ENCODE data around the gene THAP4. TPM values are rescaled to one million over a fixed set of nuclear protein-coding genes. Genes with fewer than 3 reads are reported as not detected.
"Not testable (repeated sequence)": the region's sequence is repeated elsewhere in the genome, so short reads cannot be mapped to it uniquely, and the experiment has no call there.

The THAP4 gene
- total and polyA plus RNA-seq, 8 donors, result 36.3 to 48.4 (median 42.2) TPM

GRCh38 chr2:241566468-241566867, 70.5 kb downstream of the THAP4 start:
- H3K36me3 ChIP-seq, result peaks cover 0 to 17% of the 10 kb centered on the region in 2 donors
- DNase-seq, result peak in 1 of 4 donors; percentile 4
- H3K9me3 ChIP-seq, result no peaks in the 10 kb centered on the region
- no peak for ATAC-seq
- no peak overlapping the region for H3K27ac ChIP-seq
- peaks cover 0 to 9% of the 10 kb centered on the region in 2 donors for H3K4me1 ChIP-seq
- intact Hi-C loops (cut with DNase I), result no loop called here
- TF ChIP-seq CTCF (IDR thresholded peaks at IDR 0.05), result no peak
- H3K4me3 ChIP-seq, result no peak overlapping the region
- no peaks in the 10 kb centered on the region for H3K27me3 ChIP-seq

- H3K9me3 ChIP-seq; ATAC-seq; H3K4me3 ChIP-seq; H3K27me3 ChIP-seq; intact Hi-C loops (cut with DNase I); DNase-seq; H3K27ac ChIP-seq: not testable (repeated sequence)
- Histone ChIP-seq H3K36me3 (peaks cover 0 to 17% of the 10 kb centered on the region in 2 donors), H3K4me1 (peaks cover 0 to 11% of the 10 kb centered on the region in 2 donors)
Observed at GRCh38 chr2:241566021-241566420, 70.9 kb downstream of the THAP4 start.

- Histone ChIP-seq H3K36me3 (peaks cover 0 to 17% of the 10 kb centered on the region in 2 donors), H3K4me1 (peaks cover 4 to 17% of the 10 kb centered on the region in 2 donors), H3K9me3 (no peaks in the 10 kb centered on the region), H3K27me3 (peaks cover 0 to 6% of the 10 kb centered on the region in 2 donors), H3K4me3 (no peak overlapping the region), H3K27ac (no peak overlapping the region)
- intact Hi-C loops (cut with DNase I), result no loop called here
- no peak for TF ChIP-seq CTCF (IDR thresholded peaks at IDR 0.05)
- DNase-seq (peak in 1 of 4 donors; percentile 68), ATAC-seq (no peak)
Observed at GRCh38 chr2:241565411-241565810, 71.5 kb downstream of the THAP4 start.

- Histone ChIP-seq H3K9me3 (no peaks in the 10 kb centered on the region), H3K27me3 (peaks cover 0 to 12% of the 10 kb centered on the region in 2 donors), H3K4me3 (no peak overlapping the region), H3K27ac (no peak overlapping the region), H3K36me3 (peaks cover 0 to 15% of the 10 kb centered on the region in 2 donors), H3K4me1 (peaks cover 10 to 23% of the 10 kb centered on the region in 2 donors)
- TF ChIP-seq CTCF (IDR thresholded peaks at IDR 0.05), result no peak
- ATAC-seq (no peak), DNase-seq (peak in 1 of 4 donors; percentile 75)
- intact Hi-C loops (cut with DNase I), result no loop called here
Observed at GRCh38 chr2:241564596-241565410, 72.2 kb downstream of the THAP4 start.

GRCh38 chr2:241563981-241564595, 72.9 kb downstream of the THAP4 start:
- DNase-seq (peak in 2 of 4 donors; percentile 28 to 70), ATAC-seq (no peak)
- peaks cover 11 to 30% of the 10 kb centered on the region in 2 donors for H3K4me1 ChIP-seq
- H3K27ac ChIP-seq, result no peak overlapping the region
- peaks cover 0 to 12% of the 10 kb centered on the region in 2 donors for H3K36me3 ChIP-seq
- intact Hi-C loops (cut with DNase I), result no loop called here
- peaks cover 0 to 19% of the 10 kb centered on the region in 2 donors for H3K27me3 ChIP-seq
- H3K4me3 ChIP-seq, result no peak overlapping the region
- no peak for TF ChIP-seq CTCF (IDR thresholded peaks at IDR 0.05)
- no peaks in the 10 kb centered on the region for H3K9me3 ChIP-seq
